A673 (cell line): ENCODE data around the gene MSI2. TPM values are rescaled to one million over a fixed set of nuclear protein-coding genes. Genes with fewer than 3 reads are reported as not detected.

ENCODE experiments used
- BruUV-seq: library from RNA; stranded (reverse); fragments of 400-500 nt; replicated peaks from 2 replicates; lab custom pipeline; 2021; lab: Mats Ljungman, UMichigan
- CTCF ChIA-PET: fragments of 300-600 bp; sonication (Branson Sonifier 250); formaldehyde crosslinking; loops from one replicate; lab custom pipeline; 2022; ENCODE audit warnings: antibody characterized with exemption; lab: Charles Lee
- POLR2A ChIA-PET: fragments of 300-600 bp; sonication (Branson Sonifier 250); formaldehyde crosslinking; loops from one replicate; lab custom pipeline; 2022; ENCODE audit warnings: antibody characterized with exemption; ENCODE audit not compliant: low non-redundant PET; lab: Charles Lee
- DNase-seq: peaks from one replicate; pipeline ENCODE4 v3.0.0-alpha.2; 2015; ENCODE audit warnings: low spot score
- H3K27ac ChIP-seq: fragments of 200-600 bp; sonication (generic); 2 replicates; pipeline ENCODE4 v1.5.1; 2016; ENCODE audit warnings: mixed run types, low read depth, mild to moderate bottlenecking, mixed read lengths, antibody characterized with exemption, low read length; ENCODE audit not compliant: poor library complexity, severe bottlenecking
- H3K27me3 ChIP-seq: fragments of 200-600 bp; sonication (generic); replicated peaks from 2 replicates; pipeline ENCODE4 v1.6.1; 2017; ENCODE audit warnings: mixed run types, low read depth, mild to moderate bottlenecking, mixed read lengths, antibody characterized with exemption, low read length; ENCODE audit not compliant: insufficient read depth, poor library complexity
- H3K36me3 ChIP-seq: fragments of 200-600 bp; sonication (generic); 2 replicates; pipeline ENCODE4 v1.6.1; 2016; ENCODE audit warnings: mixed run types, mild to moderate bottlenecking, mixed read lengths, antibody characterized with exemption, low read length; ENCODE audit not compliant: insufficient read depth, poor library complexity, severe bottlenecking
- H3K4me1 ChIP-seq: fragments of 200-600 bp; sonication (generic); 2 replicates; pipeline ENCODE4 v1.6.1; 2017; ENCODE audit warnings: mixed run types, mild to moderate bottlenecking, mixed read lengths, antibody characterized with exemption, low read length; ENCODE audit not compliant: insufficient read depth, poor library complexity, severe bottlenecking
- H3K4me3 ChIP-seq: fragments of 200-600 bp; sonication (generic); 2 replicates; pipeline ENCODE4 v1.5.1; 2016; ENCODE audit warnings: low read depth, mixed run types, mild to moderate bottlenecking, mixed read lengths, low read length; ENCODE audit not compliant: poor library complexity, severe bottlenecking
- H3K9me3 ChIP-seq: fragments of 200-600 bp; sonication (generic); 2 replicates; pipeline ENCODE4 v1.6.1; 2016; ENCODE audit warnings: mixed run types, low read depth, mild to moderate bottlenecking, mixed read lengths, antibody characterized with exemption, low read length; ENCODE audit not compliant: poor library complexity, severe bottlenecking
- EZH2 ChIP-seq: fragments of 200-600 bp; sonication (generic); IDR thresholded peaks from 2 replicates; pipeline ENCODE4 v1.6.1; 2017; ENCODE audit warnings: borderline replicate concordance, low read depth, mild to moderate bottlenecking, mixed read lengths, antibody characterized with exemption, low read length; ENCODE audit not compliant: poor library complexity, severe bottlenecking
- intact Hi-C: fragments of 100-400 bp; cut with micrococcal nuclease; formaldehyde crosslinking; loops from one replicate; pipeline ENCODE4 v1.10.0; 2022; ENCODE audit not compliant: unreplicated experiment
- total RNA-seq: library from RNA; stranded (reverse); gene quantifications from 2 replicates; pipeline ENCODE4 v1.2.3, GENCODE V29; 2021
- TF ChIP-seq, protein P1 (sequence below): fragments of 300-800, 200-600 bp; sonication (generic); conservative IDR thresholded peaks from 2 replicates; pipeline ENCODE4 v1.5.1; 2017; ENCODE audit warnings: low read depth, mild to moderate bottlenecking, antibody characterized with exemption, low read length, moderate library complexity, mixed read lengths

Gene MSI2
- total RNA-seq, 1 experiment from 2014 or later, result 108 TPM

DNA sequence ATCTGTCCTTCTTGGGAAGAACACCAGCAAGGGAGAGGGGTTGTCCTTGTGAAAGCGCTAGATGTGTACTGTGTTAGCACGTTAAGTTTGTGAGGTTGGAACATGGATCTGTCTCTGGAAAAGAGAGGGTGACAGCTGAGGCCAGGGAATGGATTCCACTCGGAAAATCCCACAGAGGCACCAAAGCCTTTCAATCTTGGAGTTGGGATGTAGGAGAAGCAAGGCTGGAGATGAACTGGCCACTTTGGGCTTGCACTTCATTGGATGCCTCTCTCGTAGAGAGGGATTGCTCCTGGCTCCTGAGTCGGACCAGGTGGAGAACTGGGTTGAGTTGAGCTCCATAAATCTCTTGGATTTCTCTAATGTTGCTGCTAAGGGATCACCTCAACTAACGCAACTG, 421.5 kb downstream of the MSI2 start:
- Histone ChIP-seq H3K9me3 (no peaks in the 10 kb centered on the region), H3K36me3 (no peaks in the 10 kb centered on the region), H3K27ac (no peak overlapping the region), H3K27me3 (no peaks in the 10 kb centered on the region), H3K4me1 (no peaks in the 10 kb centered on the region), H3K4me3 (no peak overlapping the region)
- intact Hi-C loops, result no loop called here
- no peak for DNase-seq
- TF ChIP-seq, protein P1, sequence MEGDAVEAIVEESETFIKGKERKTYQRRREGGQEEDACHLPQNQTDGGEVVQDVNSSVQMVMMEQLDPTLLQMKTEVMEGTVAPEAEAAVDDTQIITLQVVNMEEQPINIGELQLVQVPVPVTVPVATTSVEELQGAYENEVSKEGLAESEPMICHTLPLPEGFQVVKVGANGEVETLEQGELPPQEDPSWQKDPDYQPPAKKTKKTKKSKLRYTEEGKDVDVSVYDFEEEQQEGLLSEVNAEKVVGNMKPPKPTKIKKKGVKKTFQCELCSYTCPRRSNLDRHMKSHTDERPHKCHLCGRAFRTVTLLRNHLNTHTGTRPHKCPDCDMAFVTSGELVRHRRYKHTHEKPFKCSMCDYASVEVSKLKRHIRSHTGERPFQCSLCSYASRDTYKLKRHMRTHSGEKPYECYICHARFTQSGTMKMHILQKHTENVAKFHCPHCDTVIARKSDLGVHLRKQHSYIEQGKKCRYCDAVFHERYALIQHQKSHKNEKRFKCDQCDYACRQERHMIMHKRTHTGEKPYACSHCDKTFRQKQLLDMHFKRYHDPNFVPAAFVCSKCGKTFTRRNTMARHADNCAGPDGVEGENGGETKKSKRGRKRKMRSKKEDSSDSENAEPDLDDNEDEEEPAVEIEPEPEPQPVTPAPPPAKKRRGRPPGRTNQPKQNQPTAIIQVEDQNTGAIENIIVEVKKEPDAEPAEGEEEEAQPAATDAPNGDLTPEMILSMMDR, result no peak
- TF ChIP-seq EZH2, result no peak
- POLR2A ChIA-PET, result no interaction called here
- CTCF ChIA-PET, result interaction anchor here (0.6 kb wide), 2 partner anchors 59 to 535 kb away, joined by 3 to 4 read pairs; no protein-coding TSS in a partner anchor
- BruUV-seq, result no TSS peak

DNA sequence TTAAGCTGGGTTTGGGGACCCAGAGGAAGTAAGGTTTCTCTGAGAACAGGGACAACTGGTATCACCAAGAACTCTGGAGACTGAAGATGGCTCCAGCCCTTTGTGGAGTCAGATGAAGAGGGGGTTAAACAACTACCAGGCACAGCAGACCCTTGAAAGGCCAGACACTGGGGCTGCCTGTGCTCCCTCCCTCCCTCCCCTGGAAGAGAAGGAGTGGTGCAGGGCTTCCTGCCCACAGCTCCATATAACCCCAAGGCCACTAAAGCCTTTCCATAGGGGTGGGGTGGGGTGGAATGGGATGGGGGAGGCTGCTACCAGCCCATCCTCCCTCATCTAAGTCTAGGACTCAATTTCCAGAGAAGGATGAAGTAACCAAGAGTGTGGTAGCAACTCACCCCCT, 422.1 kb downstream of the MSI2 start:
- TF ChIP-seq, protein P1, result no peak
- no peak for TF ChIP-seq EZH2
- Histone ChIP-seq H3K27me3 (no peaks in the 10 kb centered on the region), H3K27ac (no peak overlapping the region), H3K9me3 (no peaks in the 10 kb centered on the region), H3K4me3 (no peak overlapping the region), H3K36me3 (no peaks in the 10 kb centered on the region), H3K4me1 (no peaks in the 10 kb centered on the region)
- intact Hi-C loops, result no loop called here
- CTCF ChIA-PET, result interaction anchor here (0.6 kb wide), 2 partner anchors 535 to 1231 kb away, joined by 4 to 7 read pairs; no protein-coding TSS in a partner anchor
- no peak for DNase-seq
- no TSS peak for BruUV-seq
- POLR2A ChIA-PET, result no interaction called here

DNA sequence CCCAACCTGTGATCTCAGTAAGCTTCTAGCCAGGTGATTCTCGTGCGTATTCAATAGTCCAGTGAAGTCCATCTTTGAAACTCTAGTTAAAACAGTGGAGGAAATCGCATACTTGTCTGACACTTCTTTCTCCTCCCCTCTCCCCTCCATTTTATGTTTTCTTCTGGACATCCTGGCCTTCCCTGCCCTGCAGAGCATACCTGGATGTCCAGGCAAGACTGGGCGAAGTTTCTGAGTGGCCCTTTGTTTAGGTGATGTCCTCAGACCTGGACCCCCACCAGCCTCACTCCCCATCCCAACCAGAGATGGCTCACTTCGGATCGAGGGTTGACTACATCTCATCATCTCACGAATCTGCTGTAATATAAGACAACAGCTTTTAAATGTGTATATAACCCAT, 423.0 kb downstream of the MSI2 start:
- ChIA-PET CTCF (no interaction called here), POLR2A (no interaction called here)
- Histone ChIP-seq H3K4me3 (no peak overlapping the region), H3K4me1 (no peaks in the 10 kb centered on the region), H3K36me3 (no peaks in the 10 kb centered on the region), H3K27ac (no peak overlapping the region), H3K27me3 (no peaks in the 10 kb centered on the region), H3K9me3 (no peaks in the 10 kb centered on the region)
- BruUV-seq, result no TSS peak
- intact Hi-C loops, result no loop called here
- DNase-seq, result no peak
- TF ChIP-seq, protein P1, result no peak
- TF ChIP-seq EZH2, result no peak
